Cardiac fibroblast (primary cell): Measurements from ENCODE around the gene EXOC6B.

Source experiments
- DNase-seq, 2 donors: peaks; one replicate each; pipeline versions ENCODE4 v3.0.0 to v3.0.0-alpha.2; 2010; ENCODE audit warnings: low read depth in 2 of 2
- H3K4me3 ChIP-seq, 2 donors: replicated peaks in 1 of 2; 1 replicate in 1 of 2; 2 replicates in 1 of 2; pipeline ENCODE4 v1.5.1; 2011; ENCODE audit warnings: low read depth in 2 of 2, low read length in 2 of 2, mild to moderate bottlenecking in 2 of 2, moderate library complexity in 1 of 2
- CTCF ChIP-seq: IDR thresholded peaks from one replicate; pipeline ENCODE4 v1.5.1; 2011; ENCODE audit warnings: low read depth, mild to moderate bottlenecking, low read length, inconsistent platforms

Gene EXOC6B

GRCh38 chr2:72145289-72145657 lies 680.6 kb downstream of the EXOC6B start:
- peak overlapping the region; percentile 18 to 33 for H3K4me3 ChIP-seq
- no peak for TF ChIP-seq CTCF
- DNase-seq = no peak

DNA sequence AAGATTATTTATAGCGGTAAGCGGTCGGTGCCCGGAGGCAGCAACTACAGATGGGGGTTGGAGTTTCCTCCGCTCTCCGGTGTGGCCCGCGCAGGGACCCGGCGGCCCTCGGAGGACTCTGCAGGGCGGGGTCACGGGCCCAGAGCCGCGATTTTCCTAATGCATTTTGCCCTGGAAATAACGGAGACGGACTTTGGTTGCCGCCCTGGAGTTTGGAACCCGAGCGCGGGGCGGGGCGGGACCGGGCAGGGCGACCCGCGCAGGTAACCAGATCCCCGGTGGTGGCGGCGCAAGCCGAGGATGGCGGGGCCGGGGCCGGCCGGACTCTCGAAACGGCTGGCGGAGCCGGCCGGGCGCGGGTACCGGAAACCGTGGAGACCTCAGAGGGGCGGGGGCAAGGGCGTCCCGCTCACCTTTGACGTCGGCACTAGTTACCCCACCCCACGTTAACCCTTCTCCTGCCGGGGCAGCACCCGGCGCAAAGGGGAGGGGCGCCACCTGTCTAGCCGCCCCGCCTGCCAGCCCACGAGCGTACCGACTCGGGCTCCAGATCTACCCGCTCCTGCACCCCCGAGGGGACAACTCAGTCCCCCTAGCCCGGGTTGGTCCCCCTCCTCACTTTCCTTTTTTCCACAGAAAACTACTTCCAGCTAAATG lies 681.1 kb downstream of the EXOC6B start:
- peak overlapping the region; percentile 18 to 33 for H3K4me3 ChIP-seq
- DNase-seq = no peak
- no peak for TF ChIP-seq CTCF

- DNase-seq = no peak
- TF ChIP-seq CTCF = no peak
- H3K4me3 ChIP-seq = no peak overlapping the region
Observed at GRCh38 chr2:72144274-72144631, 681.6 kb downstream of the EXOC6B start.

DNA sequence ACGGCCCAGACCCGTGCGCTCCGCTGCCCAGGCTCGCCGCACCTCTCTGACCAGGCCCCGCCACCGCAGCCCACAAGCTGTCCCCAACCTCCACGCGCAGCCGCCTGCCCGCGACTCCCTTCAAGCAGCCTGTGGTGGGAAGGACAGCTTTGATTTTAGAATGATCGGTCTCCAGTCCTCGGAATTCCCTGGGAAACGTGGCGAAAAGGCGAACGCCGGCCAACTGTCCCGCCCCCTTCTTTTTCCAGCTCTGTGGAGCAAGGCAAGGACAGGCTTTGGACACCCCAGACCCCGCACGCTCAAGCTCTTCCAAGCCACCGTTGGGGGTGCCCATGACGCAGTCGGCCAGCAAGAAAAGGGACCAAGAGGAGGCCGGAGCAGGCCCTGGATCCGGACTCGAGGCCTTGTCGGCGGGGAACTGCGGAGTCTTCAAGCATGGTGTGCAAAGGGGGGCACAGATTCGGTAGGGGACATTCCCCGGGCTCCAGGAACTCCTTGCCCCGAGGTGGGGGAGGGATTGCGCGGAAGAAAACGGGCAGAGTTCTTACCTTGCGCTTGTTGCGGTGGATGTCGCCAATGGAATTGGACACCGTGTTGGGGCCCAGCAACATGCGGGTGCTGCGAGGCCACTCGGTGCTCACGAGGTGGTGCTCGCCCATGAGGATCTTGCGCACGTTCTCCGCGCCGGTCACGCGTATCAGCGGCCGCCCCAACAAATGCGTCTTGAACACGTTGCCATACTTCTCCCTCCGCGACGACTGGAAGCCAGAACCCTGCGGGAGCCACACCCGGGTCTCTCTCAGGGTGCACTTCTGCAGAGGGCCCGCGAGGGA lies 682.2 kb downstream of the EXOC6B start:
- H3K4me3 ChIP-seq = no peak overlapping the region
- TF ChIP-seq CTCF = no peak
- DNase-seq = no peak

- peak in 1 of 2 donors; percentile 68 for DNase-seq
- H3K4me3 ChIP-seq = no peak overlapping the region
- TF ChIP-seq CTCF = no peak
Observed at GRCh38 chr2:72142570-72143440, 683.0 kb downstream of the EXOC6B start.

- TF ChIP-seq CTCF = no peak
- no peak for DNase-seq
- H3K4me3 ChIP-seq = no peak overlapping the region
Observed at GRCh38 chr2:72141881-72142451, 683.9 kb downstream of the EXOC6B start.
